ENCODE measurements around the gene GPRIN1.
"Not testable (repeated sequence)": the region's sequence is repeated elsewhere in the genome, so short reads cannot be mapped to it uniquely, and the experiment has no call there.

GPRIN1 gene

GRCh38 chr5:176574297-176574591 lies 35.7 kb downstream of the GPRIN1 start:
- no peak for DNase-seq (ENCODE audit: low read depth)

- peak; percentile 57 for DNase-seq (ENCODE audit: low read depth)
Measured at GRCh38 chr5:176573564-176574296, 36.2 kb downstream of the GPRIN1 start.

GRCh38 chr5:176570044-176570443 lies 39.9 kb downstream of the GPRIN1 start:
- peak; percentile 27 for DNase-seq (ENCODE audit: low read depth)

- DNase-seq (ENCODE audit: low read depth), result no peak
Measured at GRCh38 chr5:176568657-176569056, 41.3 kb downstream of the GPRIN1 start.

GRCh38 chr5:176565760-176566288 lies 44.1 kb downstream of the GPRIN1 start:
- DNase-seq (ENCODE audit: low read depth), result no peak

GRCh38 chr5:176564002-176564401 lies 46.0 kb downstream of the GPRIN1 start:
- peak; percentile 13 for DNase-seq (ENCODE audit: low read depth)

- no peak for DNase-seq (ENCODE audit: low read depth)
Measured at GRCh38 chr5:176562189-176562588, 47.8 kb downstream of the GPRIN1 start.

- DNase-seq (ENCODE audit: low read depth), result no peak
Measured at GRCh38 chr5:176561259-176561658, 48.7 kb downstream of the GPRIN1 start.

- DNase-seq (ENCODE audit: low read depth), result no peak
Measured at GRCh38 chr5:176560364-176560763, 49.6 kb downstream of the GPRIN1 start.

GRCh38 chr5:176559683-176560082 lies 50.3 kb downstream of the GPRIN1 start:
- DNase-seq (ENCODE audit: low read depth), result no peak

- DNase-seq (ENCODE audit: low read depth), result no peak
Measured at GRCh38 chr5:176557846-176558245, 52.1 kb downstream of the GPRIN1 start.

- DNase-seq (ENCODE audit: low read depth), result no peak
Measured at GRCh38 chr5:176553260-176554085, 56.5 kb downstream of the GPRIN1 start.

GRCh38 chr5:176552332-176552869 lies 57.6 kb downstream of the GPRIN1 start:
- no peak for DNase-seq (ENCODE audit: low read depth)

- not testable (repeated sequence) for DNase-seq (ENCODE audit: low read depth)
Measured at GRCh38 chr5:176550937-176551336, 59.0 kb downstream of the GPRIN1 start.

GRCh38 chr5:176550275-176550831 lies 59.6 kb downstream of the GPRIN1 start:
- DNase-seq (ENCODE audit: low read depth), result no peak

GRCh38 chr5:176549871-176550270 lies 60.1 kb downstream of the GPRIN1 start:
- DNase-seq (ENCODE audit: low read depth), result no peak

- DNase-seq (ENCODE audit: low read depth), result no peak
Measured at GRCh38 chr5:176548967-176549444, 61.0 kb downstream of the GPRIN1 start, which contains the start of gene CDHR2. CDHR2 (plus strand) TSS chr5:176549342; CDS start chr5:176565353, 16,011 bp downstream.

- DNase-seq (ENCODE audit: low read depth), result peak; percentile 13
Measured at GRCh38 chr5:176547802-176548201, 62.2 kb downstream of the GPRIN1 start.

All from EH (cell line).